GM06990 (cell line): ENCODE measurements around the gene ATF6.

Source experiments
- DNase-seq: peaks from one replicate; pipeline ENCODE4 v3.0.0-alpha.2; 2011; ENCODE audit not compliant: insufficient read length; ENCODE audit errors: extremely low read depth
- H3K27me3 ChIP-seq: replicated peaks from 2 replicates; pipeline ENCODE4 v1.6.0; 2011; ENCODE audit warnings: low read length; ENCODE audit not compliant: control insufficient read depth, insufficient read depth
- H3K36me3 ChIP-seq: 2 replicates; pipeline ENCODE4 v1.5.1; 2011; ENCODE audit warnings: low read length; ENCODE audit not compliant: control insufficient read depth, insufficient read depth
- H3K4me3 ChIP-seq: replicated peaks from 2 replicates; pipeline ENCODE4 v1.5.1; 2011; ENCODE audit warnings: low read depth, mild to moderate bottlenecking, control low read depth, low read length
- TF ChIP-seq, protein P1 (sequence below): IDR thresholded peaks from 2 replicates; pipeline ENCODE4 v1.5.1; 2011; ENCODE audit warnings: low read length, control low read depth, mild to moderate bottlenecking, inconsistent platforms; ENCODE audit not compliant: insufficient read depth, poor library complexity, severe bottlenecking

ATF6 gene

GRCh38 chr1:162006081-162006480, 240.0 kb downstream of the ATF6 start:
- DNase-seq, result no peak
- Histone ChIP-seq H3K27me3 (no peaks in the 10 kb centered on the region; the same call in 1 of the 2 replicates), H3K4me3 (no peak overlapping the region), H3K36me3 (no peaks in the 10 kb centered on the region)
- TF ChIP-seq, protein P1, sequence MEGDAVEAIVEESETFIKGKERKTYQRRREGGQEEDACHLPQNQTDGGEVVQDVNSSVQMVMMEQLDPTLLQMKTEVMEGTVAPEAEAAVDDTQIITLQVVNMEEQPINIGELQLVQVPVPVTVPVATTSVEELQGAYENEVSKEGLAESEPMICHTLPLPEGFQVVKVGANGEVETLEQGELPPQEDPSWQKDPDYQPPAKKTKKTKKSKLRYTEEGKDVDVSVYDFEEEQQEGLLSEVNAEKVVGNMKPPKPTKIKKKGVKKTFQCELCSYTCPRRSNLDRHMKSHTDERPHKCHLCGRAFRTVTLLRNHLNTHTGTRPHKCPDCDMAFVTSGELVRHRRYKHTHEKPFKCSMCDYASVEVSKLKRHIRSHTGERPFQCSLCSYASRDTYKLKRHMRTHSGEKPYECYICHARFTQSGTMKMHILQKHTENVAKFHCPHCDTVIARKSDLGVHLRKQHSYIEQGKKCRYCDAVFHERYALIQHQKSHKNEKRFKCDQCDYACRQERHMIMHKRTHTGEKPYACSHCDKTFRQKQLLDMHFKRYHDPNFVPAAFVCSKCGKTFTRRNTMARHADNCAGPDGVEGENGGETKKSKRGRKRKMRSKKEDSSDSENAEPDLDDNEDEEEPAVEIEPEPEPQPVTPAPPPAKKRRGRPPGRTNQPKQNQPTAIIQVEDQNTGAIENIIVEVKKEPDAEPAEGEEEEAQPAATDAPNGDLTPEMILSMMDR, result no peak

DNA sequence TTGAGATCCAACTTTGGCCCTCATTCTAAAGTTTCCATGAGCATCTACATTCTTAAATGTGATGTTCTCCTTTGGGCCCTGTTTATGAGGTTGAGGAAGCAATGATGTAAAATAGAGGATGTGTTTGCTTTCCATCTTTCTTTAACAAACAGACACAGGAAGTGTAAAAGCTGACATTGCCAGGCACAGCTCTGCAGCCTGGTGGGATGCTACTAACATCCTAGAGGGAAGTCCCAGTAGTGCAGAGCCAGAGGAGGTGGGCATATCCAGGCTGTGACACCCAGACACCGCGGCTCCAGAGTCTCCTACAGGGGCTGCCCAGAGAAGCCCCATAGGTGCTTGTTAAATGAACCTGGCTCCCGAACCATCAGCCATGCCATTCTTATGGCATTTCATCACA, 241.3 kb downstream of the ATF6 start:
- H3K27me3 ChIP-seq, result no peaks in the 10 kb centered on the region
- H3K36me3 ChIP-seq, result no peaks in the 10 kb centered on the region
- H3K4me3 ChIP-seq, result no peak overlapping the region
- TF ChIP-seq, protein P1, result no peak
- DNase-seq, result no peak

DNA sequence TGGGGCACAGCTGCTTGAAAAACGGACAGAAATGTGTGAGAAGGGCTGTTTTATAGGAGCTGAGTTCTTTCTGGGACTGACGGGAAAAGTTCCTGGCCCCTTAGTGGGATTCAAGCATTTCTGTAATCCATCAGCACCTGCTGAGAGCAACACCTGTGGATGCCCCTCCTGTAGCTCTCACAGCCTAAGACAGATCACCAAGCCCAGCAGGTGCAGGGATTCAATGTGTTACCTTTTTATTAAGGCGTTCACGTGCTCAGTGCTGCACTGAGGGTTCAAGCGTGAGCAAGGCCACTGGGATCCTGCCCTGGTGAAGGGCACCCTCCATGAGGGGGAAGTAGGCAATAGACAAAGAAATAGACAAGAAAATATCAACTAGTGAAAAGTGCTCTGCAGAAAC, 242.7 kb downstream of the ATF6 start:
- Histone ChIP-seq H3K27me3 (no peaks in the 10 kb centered on the region), H3K4me3 (no peak overlapping the region), H3K36me3 (no peaks in the 10 kb centered on the region)
- TF ChIP-seq, protein P1, result no peak
- no peak for DNase-seq

DNA sequence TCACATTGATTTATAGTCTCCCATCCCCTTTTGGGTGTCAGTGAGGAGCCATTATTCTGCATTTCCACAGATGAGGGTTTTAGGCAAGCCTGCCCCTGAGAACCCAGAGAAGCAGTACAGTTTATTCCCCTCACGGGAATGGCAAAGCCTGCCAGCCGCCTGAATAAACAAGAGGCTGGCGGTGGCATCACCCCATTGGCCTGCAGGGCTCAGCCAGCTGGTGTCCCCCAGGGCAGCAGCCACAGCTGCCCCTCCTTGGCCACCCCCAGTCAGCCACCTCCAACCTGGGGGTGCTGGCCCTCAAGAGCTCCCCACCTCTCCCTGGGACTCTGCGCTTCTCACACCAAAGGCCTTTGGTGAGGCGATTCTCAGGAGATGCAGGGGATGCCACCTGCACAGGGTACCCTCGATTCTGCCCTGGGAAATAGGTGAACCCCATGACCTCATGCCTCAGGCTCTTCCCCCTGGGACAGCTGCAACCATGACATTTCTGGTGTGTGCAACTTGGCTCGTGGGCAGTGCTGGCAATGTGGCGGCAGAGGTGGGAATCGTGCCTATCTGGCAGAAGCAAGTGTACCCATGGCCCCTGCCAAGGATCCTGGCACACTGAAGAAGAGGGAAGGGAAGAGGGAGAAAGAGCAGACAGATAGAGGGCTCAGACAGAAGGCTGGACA, 243.5 kb downstream of the ATF6 start:
- Histone ChIP-seq H3K27me3 (no peaks in the 10 kb centered on the region; the same call in 1 of the 2 replicates), H3K4me3 (no peak overlapping the region), H3K36me3 (no peaks in the 10 kb centered on the region)
- DNase-seq, result no peak
- TF ChIP-seq, protein P1, result no peak

DNA sequence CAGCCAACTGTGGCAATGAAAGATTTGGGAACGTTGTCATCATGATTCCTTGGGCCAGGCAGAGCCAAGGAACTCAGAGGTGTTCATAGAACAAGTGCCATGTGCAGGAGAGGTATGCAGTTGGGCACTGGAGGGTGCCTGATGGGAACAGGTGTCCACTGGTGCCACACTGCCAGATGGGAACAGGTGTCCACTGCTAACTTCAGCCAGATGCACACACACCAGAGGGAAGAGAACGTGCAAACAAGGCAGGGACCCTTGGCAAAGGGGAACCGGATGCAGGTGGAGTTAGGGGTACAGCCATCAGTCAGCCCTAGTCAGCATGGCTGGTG, 244.0 kb downstream of the ATF6 start:
- TF ChIP-seq, protein P1, result no peak
- Histone ChIP-seq H3K36me3 (no peaks in the 10 kb centered on the region), H3K4me3 (no peak overlapping the region), H3K27me3 (no peaks in the 10 kb centered on the region; the same call in 1 of the 2 replicates)
- DNase-seq, result no peak
